HG03135 (cell line): ENCODE measurements around the gene HIVEP3.

Source experiments
- ATAC-seq: cut with Tn5 transposase; IDR thresholded peaks from one replicate; pipeline ENCODE4 v1.9.1; 2021; ENCODE audit warnings: mild to moderate bottlenecking, moderate library complexity; ENCODE audit not compliant: unreplicated experiment

Gene HIVEP3

GRCh38 chr1:41607808-41608207 is 310.9 kb downstream of the HIVEP3 start:
- ATAC-seq = no peak

- no peak for ATAC-seq
These were observed 318.8 kb downstream of the HIVEP3 start for GRCh38 chr1:41599912-41600311.

- no peak for ATAC-seq
These were observed 320.4 kb downstream of the HIVEP3 start for GRCh38 chr1:41598325-41598724.

- no peak for ATAC-seq
These were observed 326.1 kb downstream of the HIVEP3 start for GRCh38 chr1:41592451-41593125.

- ATAC-seq = no peak
These were observed 326.8 kb downstream of the HIVEP3 start for GRCh38 chr1:41591891-41592290.

- ATAC-seq = no peak
These were observed 328.4 kb downstream of the HIVEP3 start for GRCh38 chr1:41590331-41590730.

GRCh38 chr1:41589395-41589794 is 329.3 kb downstream of the HIVEP3 start:
- no peak for ATAC-seq

GRCh38 chr1:41588334-41588875 is 330.3 kb downstream of the HIVEP3 start:
- no peak for ATAC-seq

GRCh38 chr1:41587791-41588190 is 330.9 kb downstream of the HIVEP3 start:
- no peak for ATAC-seq

GRCh38 chr1:41586230-41586629 is 332.5 kb downstream of the HIVEP3 start:
- ATAC-seq = no peak

GRCh38 chr1:41583658-41584547 is 334.8 kb downstream of the HIVEP3 start:
- no peak for ATAC-seq

GRCh38 chr1:41582851-41583657 is 335.7 kb downstream of the HIVEP3 start:
- no peak for ATAC-seq

- no peak for ATAC-seq
These were observed 336.4 kb downstream of the HIVEP3 start for GRCh38 chr1:41582351-41582750.

GRCh38 chr1:41582004-41582325 is 336.8 kb downstream of the HIVEP3 start:
- ATAC-seq = no peak

- no peak for ATAC-seq
These were observed 337.3 kb downstream of the HIVEP3 start for GRCh38 chr1:41581216-41582003.

- ATAC-seq = no peak
These were observed 338.1 kb downstream of the HIVEP3 start for GRCh38 chr1:41580520-41581172.

- ATAC-seq = no peak
These were observed 338.7 kb downstream of the HIVEP3 start for GRCh38 chr1:41580021-41580420.

- ATAC-seq = no peak
These were observed 339.9 kb downstream of the HIVEP3 start for GRCh38 chr1:41578712-41579335.

GRCh38 chr1:41576620-41577019 is 342.1 kb downstream of the HIVEP3 start:
- no peak for ATAC-seq
